Activated CD4-positive, alpha-beta T cell treated with anti-CD3 and anti-CD28 coated beads, Interleukin-2, amount 50 U/mL, for 16 hours (primary cell): ENCODE data around the gene SLC6A2.
"Not testable (repeated sequence)": the region's sequence is repeated elsewhere in the genome, so short reads cannot be mapped to it uniquely, and the experiment has no call there.

Experiments used
- DNase-seq: peaks from one replicate; pipeline ENCODE4 v3.0.0-alpha.2; 2020

SLC6A2 gene

DNA sequence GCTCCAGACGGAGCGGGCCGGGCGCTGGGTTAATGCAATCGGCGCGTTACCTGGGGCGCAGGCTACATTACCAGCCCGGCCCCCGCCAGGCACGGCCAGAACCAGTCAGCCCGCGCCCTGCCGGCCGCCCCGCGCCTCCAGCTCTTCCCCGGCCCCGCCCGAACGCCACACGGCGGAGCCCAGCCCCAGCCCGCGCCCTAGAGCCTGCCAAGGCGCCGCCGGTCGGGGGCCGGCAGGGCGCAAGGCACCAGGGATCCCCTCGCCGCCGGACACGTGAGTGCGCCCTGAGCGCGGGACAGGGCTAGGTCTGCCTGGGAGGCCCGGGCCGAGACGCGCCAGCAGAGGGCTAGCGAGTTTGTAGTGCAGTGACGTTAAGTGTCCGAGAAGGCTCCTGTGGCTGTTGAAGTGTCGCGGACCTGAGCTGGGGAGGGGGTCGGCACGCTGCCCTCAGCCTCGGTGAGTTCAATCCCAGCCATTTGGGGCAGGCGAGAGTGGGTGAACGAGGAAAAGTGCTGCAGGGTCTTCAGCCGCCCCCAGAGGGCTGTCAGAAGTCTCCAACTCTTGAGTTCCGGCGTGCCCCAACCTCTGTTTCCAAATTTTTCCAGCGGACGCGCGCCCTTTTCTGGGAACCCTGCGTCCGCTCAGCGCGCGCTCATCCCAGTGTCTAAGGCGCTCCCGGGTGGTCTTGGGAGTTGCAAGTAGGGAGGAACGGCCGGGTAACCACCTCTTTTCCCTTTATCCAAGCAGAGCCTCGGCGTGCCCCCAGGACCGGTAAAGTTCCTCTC lies at the start of gene SLC6A2:
Gene SLC6A2 (plus strand): TSS at position 92 of the 785 bp plus-strand sequence. CDS start 707 bp downstream, outside the sequence.
- DNase-seq, result no peak

DNA sequence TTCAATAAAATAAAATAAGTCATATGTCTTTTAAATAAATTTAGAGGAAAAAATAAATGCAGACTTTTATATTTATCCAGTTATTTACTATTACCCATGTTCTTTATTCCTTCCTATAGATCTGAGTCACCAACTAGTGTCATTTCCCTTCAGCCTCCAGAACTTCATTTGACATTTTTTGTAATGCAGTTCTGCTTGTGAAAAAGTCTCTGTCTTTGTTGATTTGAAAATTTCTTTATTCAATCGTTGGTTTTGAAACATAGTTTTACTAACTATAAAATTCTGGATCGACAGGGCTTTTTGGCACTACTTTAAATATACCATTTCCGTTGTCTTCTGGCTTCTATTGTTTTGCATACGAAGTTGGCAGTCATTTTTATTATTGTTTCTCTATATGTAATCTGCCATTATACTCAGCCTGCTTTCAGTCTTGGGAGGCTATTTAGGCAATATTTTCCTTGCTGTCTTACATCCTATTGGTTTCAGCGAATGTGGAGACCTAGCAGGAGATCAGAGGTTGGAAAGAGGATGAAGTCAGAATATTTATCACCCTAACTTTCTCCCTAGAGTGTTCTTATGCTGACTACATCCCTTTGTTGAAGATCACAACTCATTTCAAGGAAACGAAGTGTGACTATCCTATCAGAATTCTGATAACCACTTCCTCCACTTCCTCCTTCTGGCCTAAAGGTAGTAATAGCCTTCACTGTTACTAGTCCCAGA lies 42.0 kb upstream of the SLC6A2 start:
- DNase-seq, result no peak

DNA sequence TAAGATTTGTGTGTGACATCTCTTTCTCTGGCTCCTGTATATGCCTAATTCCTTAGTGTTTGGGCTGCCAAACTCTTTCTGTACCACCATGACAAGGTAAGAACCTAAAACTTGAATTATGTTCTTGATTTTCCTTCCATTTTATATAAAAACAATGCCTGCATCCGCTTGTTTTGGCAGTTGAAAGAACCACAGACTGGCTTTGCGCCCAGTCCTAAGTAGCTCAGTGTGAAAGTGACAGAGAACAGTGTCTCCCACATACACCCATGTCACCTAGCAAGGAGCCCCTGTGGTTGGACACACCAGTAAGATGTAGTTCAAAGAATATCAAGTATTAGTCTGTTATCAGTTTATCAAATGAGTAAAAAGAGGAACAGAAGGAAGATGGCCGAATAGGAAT lies 40.7 kb upstream of the SLC6A2 start:
- DNase-seq, result no peak

DNA sequence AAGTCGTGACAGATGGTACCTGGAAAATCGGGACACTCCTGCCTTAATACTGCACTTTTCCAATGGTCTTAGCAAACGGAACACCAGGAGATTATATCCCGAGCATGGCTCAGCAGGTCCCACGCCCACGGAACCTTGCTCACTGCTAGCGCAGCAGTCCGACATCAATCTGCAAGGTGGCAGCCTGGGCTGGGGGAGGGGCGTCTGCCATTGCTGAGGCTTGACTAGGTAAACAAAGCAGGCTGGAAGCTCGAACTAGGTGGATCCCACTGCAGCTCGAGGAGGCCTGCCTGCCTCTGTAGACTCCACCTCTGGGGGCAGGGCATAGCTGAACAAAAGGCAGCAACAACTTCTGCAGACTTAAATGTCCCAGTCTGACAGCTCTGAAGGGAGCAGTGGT lies 40.1 kb upstream of the SLC6A2 start:
- not testable (repeated sequence) for DNase-seq

DNA sequence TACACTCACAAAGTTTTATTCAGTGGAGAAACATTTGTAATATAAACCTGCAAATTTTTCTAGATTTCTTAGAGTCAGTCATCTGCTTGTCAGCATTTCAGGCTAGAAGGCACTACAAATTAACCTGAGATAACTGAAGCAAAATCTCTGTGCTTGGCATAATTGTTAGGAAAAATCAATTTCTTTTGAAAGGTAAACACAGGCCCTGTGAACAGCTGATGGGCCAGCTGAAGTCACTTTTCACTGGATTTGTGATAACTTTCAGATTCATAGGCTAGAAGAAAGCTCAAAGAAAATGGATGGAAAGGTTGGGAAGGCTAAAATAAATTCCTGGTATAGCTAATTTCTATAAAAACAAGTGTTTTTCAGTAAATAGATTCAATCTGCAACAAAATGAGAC lies 34.0 kb upstream of the SLC6A2 start:
- DNase-seq, result no peak

DNA sequence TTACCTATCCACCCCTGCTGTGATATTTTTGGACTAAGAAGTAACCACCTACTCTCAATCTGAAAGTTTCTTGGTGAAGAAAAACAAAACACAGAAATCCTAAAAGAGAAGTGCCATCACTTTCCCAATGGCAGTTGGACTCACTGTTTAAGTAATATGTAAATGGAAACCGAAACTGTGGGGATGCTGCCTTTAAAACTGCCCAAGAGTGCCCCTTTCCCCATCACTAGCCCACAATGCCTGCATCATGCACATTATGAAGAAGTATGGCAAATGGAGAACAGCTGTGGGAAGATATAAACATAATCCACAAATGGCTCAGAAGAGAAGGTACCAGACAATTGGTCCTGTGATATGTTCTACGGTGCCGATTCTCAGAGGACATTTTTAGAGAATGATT lies 33.5 kb upstream of the SLC6A2 start:
- DNase-seq, result no peak

DNA sequence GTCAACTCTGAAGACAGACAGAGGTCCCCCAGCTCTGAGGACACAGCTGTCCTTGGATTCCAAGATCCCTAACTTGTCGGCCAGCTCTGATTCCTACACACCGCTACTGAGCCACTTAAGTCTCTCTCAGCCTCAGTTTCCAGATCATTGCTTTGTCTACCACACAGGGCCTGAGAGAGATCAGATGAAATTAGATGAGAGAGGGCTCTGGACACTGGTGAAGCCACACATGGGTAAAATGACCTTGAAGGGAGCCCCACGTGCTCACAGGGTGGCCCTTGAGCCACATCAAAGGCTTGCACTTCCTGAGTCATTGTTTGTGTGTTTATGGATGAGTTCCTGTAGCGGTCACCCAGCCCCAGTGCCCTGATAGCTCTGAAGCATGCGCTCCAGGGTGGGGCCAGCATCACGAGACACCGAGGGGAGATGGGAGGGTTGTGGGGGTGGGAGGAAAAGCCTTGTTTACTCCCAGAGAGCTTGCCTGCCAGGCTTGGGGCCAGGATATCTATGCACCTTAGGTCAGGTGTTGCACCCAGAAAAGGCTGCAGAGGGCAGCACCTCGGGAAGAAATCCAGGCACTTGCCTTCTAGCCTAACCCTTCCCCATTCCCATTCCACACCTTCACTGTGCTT lies 32.7 kb upstream of the SLC6A2 start:
- no peak for DNase-seq

DNA sequence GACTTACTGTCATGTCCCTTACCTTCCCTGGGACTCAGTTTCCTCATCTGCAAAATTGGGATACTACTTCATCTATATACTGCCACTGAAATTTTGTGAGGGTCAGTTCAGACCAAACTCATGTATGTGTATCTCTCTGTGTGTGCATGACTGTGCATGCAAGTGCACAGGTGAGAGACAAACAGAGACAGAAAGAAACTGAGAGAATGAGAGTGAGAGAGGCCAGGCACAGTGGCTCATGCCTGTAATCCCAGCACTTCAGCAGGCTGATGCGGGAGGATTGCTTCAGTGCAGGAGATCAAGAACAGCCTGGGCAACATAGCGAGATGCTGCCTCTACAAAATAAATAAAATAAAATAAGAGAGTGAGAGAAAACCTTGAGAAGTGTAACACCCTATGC lies 32.1 kb upstream of the SLC6A2 start:
- no peak for DNase-seq

DNA sequence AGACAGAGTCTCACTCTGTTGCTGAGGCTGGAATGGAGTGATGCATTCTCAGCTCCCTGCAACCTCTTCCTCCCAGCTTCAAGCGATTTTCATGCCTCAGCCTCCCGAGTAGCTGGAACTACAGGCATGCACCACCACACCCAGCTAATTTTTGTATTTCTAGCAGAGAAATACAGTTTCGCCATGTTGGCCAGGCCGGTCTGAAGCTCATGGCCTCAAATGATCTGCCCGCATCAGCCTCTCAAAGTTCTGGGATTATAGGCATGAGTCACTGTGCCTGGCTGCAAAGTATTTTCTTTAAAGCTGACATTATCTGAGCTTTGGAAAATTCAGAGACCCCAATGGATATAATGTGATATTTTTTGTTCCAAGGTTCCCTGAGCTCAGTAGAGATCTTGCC lies 31.1 kb upstream of the SLC6A2 start:
- no peak for DNase-seq

DNA sequence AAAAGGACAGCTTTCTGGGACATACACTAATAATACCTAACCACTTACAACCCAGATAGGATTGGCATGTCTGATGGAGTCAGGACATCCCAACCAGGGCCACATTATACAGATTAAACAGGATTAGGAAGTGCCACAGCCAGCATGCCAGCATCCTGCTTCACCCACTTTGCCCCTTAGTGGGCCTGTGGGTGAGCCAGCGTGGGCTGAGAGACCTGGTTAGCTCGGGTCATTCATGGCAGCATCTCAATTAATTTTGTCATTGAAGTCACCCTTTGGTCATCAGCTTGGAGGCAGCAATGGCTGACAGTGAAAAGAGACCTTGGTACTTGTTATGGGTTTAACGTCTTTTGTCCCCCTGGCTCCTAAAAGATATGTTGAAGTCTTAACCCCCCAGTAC lies 29.9 kb upstream of the SLC6A2 start:
- no peak for DNase-seq

DNA sequence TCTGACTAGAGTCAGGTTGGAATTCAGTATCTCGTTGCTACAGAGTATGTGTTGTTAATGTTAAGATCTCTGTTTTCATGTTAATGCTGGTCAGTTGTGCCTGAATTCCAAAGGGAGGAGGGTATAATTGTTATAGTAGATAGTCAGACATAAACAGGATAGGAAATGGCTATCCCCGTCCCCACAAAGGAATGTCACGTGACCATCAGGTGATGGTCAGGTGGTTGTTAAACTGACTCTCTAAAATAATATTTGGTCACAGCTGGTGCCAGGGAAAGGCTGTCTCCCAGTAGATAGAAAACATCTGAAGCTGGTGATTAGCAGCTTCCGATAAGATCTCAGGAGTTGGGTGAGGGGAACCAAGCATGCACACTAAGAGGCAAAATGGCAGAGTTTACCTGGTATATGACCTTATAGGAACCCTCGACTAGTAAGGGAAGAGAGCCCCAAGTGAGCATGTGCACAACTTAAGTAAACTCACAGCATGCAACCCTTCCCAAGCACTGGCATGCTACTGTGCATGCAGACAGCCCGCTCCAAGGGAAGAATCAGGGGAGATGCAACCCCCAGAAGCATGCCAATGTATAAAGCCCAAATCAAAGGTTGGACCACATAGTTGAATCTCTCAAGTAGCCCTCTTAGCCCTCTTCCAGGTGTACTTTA lies 27.4 kb upstream of the SLC6A2 start:
- no peak for DNase-seq

DNA sequence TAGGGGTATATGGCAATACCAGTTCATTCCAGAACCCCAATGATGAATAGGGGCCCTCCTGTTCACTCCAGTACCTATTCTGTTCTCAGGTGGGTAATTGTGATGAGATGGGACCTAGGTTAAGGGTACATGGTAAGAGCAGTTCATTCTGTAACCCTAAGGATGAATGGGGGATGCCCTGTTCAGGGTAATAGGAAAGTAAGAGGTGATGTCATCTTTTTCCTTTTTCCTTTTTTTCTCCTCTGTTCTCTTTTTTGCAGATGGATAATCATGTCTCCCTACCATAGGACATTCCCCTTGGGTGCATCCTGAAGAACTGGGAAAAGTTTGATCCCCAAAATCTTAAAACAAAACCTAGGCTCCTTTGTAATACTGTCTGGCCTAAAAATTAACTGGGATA lies 25.0 kb upstream of the SLC6A2 start:
- DNase-seq, result no peak

DNA sequence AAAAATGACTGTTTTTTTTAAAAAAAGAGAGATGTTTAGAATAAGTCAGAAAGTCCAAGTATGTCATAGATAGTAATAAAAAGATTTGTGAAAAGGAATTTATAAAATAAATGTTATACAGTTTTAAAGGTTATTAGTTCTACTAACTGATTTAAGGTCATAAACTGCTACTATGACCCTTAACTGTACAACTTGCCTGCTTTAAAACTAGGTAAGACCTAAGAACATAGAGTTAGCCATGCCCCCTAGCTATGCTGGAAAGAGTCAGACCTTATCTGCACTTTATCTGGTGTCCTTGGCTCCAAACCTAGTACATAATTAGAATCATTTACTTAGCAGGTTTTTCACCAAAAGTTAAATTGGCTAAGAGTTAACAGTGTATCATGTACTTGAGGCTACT lies 23.5 kb upstream of the SLC6A2 start:
- DNase-seq, result no peak

DNA sequence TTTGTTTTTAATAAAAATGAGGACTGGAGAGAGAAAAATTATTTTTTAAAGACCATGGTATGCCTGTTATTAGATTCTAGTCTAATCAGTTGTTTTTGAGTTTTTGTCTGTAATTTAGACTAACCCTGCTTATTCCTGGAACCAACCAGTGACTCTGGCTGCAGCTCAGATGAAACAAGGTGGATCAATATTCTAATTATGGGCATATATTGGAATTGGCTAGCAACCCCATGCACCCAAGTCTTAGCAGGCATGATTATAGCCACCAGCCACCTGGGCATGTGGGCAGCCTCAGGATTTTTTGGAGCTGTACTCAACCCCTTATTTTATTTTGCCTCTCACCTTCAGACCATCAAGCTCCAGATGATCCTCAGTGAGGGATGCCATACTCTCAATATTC lies 21.6 kb upstream of the SLC6A2 start:
- DNase-seq, result no peak

DNA sequence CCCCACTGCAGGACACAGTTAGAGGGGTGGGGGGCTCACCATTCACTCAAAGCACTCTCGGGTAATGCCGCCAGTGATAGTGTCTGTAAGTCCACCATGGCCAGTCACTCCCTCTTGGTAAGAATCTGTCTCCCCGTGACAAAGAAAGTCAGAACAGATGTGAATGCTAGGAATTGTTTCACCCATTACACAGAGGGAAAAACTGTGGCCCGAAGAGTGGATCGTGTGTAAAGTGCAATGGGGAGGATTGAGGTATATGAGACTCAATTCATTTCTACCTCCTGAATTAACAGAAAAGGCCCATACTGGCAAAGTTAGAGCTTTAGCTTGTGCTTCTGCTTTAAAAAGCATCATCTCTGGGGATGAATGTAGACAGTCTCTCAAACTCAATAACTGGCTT lies 17.5 kb upstream of the SLC6A2 start:
- DNase-seq, result no peak

DNA sequence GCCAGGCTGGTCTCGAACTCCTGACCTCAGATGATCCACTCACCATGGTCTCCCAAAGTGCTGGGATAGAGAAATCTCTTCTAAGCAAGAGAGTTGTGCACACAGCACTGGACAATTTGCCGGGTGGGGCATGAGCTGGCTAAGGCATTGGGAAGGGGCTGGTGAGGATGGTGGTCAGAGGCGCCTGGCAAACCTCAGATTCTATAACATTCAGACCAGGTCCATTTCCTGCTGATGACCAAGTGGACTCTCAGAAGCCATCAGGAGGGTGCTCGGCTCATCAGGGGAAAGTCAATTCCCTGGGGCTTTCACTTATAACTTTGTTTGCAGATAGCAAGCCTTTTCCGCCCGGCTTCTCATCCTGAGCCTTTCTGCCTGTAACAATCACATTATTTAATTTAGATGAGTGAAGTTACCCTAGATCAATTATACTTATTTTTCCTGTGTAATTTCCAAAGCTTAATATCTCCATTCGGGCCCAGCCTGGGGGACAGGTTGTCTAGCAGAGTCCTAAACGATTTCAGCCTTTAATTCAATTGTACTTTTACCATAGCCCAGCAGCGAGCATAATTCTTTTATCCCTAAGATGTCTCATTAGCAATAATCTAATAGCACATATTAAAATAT lies 15.0 kb upstream of the SLC6A2 start:
- no peak for DNase-seq

DNA sequence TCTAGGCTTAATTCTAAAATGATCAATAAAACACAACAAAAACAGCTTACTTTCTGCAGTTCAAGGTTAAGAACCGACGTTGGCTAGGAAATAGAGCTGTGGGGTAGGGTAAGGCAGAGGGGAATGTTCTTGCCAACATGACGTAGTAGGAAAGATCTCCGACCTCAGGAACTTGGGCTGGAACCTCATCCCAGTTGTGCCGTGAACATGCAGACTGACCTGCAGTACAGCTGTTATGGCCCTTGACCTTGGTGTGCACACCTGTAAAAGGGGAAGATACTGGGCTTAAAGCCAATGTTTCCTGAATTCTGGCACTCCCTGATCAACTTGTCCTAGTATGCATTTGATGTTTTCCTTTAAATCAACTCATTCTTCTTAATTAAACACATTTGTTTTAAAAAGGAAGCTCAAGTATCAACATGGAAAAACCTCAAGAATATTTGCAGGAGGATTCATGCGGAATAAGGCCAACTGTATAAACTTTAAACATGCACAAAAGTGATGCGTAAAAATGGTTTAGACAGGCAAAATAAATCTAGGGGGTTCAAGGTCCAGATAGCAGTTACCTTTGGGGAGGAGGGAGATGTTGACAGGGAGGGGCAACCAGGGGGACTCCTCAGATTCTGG lies 14.2 kb upstream of the SLC6A2 start:
- DNase-seq, result no peak

DNA sequence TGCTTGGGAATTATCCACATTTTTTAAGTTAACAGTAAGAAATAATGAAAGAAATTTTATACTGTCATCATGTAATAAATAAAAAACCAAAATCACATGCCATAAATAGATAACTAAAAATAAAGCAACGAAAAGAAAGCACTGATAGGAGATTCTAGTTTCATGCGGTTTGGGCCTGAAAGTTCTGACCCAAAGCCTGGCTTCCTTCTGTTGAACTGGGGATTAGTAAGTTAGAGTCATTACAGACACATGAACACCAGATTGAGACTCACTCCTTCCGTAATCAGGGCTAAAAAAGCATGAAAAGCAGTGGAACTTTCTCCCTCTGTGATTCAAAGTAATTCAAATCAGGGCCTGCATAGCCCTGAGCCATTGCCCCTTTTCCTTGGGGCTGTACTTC lies 13.2 kb upstream of the SLC6A2 start:
- DNase-seq, result no peak

DNA sequence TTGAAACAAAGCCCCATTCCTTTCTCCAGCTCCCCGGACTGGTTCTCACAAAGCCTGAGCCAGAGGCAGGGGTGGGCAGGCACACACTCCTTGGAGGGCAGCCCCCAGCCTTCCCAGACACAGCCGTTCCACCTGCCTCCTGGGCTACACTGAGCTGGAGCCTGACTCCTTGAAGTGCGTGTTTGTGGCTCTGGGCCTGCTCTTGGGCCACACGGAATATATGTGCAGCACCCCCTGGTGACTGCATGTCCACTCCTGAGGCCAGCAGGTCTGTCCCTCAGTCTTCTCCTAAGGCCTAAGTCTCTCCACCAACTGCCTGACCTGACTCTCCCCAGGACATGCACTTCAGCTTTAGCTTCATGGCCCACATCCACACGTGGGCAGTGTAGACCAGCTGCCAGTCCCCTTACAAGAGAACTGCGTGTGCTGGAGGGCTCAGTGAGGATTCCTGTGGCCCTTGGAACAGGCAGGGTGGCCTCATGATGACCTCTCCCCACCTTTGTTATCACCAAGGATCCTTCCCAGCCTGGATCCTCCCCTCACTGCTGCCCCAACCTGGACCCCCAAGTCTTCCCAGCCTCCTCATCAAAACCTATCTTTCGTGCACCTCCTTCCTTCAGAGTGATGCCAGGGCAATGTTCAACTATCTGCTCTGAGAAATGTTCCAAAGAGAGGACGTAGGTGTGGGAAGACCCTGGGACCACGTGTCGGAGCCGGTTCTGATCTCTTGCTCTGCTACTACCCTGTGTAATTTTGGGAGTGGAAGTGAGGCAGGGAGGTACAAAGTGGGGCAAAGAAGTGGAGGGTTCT lies 12.4 kb upstream of the SLC6A2 start:
- no peak for DNase-seq

DNA sequence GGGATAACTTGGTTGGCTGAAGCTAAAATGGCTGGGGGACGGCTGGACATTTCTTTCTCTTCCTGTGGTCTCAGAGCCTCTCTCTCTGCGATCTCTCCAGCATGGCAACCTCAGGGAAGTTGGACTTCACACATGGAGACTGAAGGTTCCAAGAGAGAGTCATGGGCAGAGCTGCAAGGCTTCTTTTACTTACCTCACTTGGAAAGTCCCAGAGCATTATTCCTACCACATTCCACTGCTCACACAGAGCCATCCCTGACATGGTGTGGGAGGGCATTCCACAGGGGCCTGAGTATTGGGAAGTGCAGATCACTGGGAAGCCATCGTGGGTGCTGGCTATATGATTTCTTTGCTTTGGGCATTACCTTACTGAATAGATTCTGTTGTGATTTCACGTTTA lies 9.8 kb upstream of the SLC6A2 start:
- DNase-seq, result no peak

DNA sequence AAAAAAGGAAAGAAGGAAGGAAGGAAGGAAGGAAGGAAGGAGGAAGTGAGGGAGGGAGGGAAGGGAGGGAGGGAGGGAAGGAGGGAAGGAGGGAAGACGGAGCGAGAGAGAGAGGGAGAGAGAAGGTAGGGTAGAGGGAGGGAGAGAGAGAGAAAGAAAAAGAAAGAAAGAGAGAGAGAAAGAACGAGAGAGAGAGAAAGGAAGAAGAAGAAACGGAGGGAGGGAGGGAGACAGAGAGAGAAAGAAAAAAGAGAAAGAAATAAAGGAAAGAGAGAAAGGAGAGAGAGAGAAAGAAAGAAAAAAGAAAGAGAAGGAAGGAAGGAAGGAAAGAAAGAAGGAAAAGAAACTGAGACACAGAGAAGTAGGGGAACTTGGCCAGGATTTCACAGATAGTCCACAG lies 8.4 kb upstream of the SLC6A2 start:
- no peak for DNase-seq

DNA sequence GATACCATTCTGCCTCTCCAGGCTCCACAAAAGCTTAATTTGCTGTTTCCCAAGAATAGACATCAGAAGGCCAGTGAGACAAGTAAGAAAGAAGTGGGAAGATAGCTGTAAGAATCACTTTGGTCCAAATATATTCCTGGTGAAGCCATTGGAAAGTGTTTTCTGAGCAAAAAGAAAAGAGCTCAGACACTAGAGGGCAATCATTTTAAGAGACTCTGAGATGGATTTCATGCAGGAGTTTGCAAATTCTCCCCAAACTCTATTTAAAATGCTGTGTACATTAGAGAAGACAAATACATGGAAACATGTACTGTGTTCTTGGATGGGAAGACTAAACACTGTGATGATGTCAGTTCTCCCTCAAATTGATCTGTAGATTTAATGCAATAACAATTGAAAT lies 8.0 kb upstream of the SLC6A2 start:
- DNase-seq, result no peak
